Mononuclear cell (primary cell): Measurements from ENCODE around the gene MAEA. TPM values are rescaled to one million over a fixed set of nuclear protein-coding genes. Genes with fewer than 3 reads are reported as not detected.

Experiments used
- H3K27me3 ChIP-seq: 2 replicates; pipeline ENCODE4 v1.6.0; 2011; ENCODE audit warnings: low read length, control low read depth; ENCODE audit not compliant: insufficient read depth
- H3K4me1 ChIP-seq: 2 replicates; pipeline ENCODE4 v1.5.1; 2011; ENCODE audit warnings: mild to moderate bottlenecking, low read length, control low read depth; ENCODE audit not compliant: insufficient read depth
- H3K4me3 ChIP-seq: 2 replicates; pipeline ENCODE4 v1.5.1; 2011; ENCODE audit warnings: mild to moderate bottlenecking, low read length, moderate library complexity
- H3K9me3 ChIP-seq: 2 replicates; pipeline ENCODE4 v1.5.1; 2011; ENCODE audit warnings: low read depth, mild to moderate bottlenecking, control low read depth, low read length
- total RNA-seq: library from RNA; depleted of rRNA; stranded (reverse); fragments of >200 nt; gene quantifications from one replicate; pipeline ENCODE4 v1.2.3, GENCODE V29; 2012

MAEA gene
- total RNA-seq: 33.8 TPM

GRCh38 chr4:1289207-1290164, at the start of gene MAEA:
MAEA (plus strand) TSS chr4:1289891; CDS start chr4:1289914, 23 bp downstream.
- Histone ChIP-seq H3K4me1 (peaks cover 49% of the 10 kb centered on the region), H3K4me3 (peak within 1 kb of the TSS; percentile 80), H3K27me3 (no peaks in the 10 kb centered on the region), H3K9me3 (no peaks in the 10 kb centered on the region)

- no peak overlapping the region for H3K4me3 ChIP-seq
- H3K9me3 ChIP-seq: no peaks in the 10 kb centered on the region
- no peaks in the 10 kb centered on the region for H3K27me3 ChIP-seq
- peaks cover 21% of the 10 kb centered on the region for H3K4me1 ChIP-seq
Measured at GRCh38 chr4:1239950-1240307, 49.8 kb upstream of the MAEA start.

GRCh38 chr4:1240721-1241465, 48.8 kb upstream of the MAEA start:
- Histone ChIP-seq H3K4me1 (peaks cover 30% of the 10 kb centered on the region), H3K9me3 (no peaks in the 10 kb centered on the region), H3K27me3 (no peaks in the 10 kb centered on the region), H3K4me3 (no peak overlapping the region)

GRCh38 chr4:1241466-1241935, 48.2 kb upstream of the MAEA start:
- H3K4me3 ChIP-seq: no peak overlapping the region
- H3K4me1 ChIP-seq: peaks cover 36% of the 10 kb centered on the region
- H3K9me3 ChIP-seq: no peaks in the 10 kb centered on the region
- H3K27me3 ChIP-seq: no peaks in the 10 kb centered on the region

- peaks cover 42% of the 10 kb centered on the region for H3K4me1 ChIP-seq
- H3K27me3 ChIP-seq: no peaks in the 10 kb centered on the region
- no peaks in the 10 kb centered on the region for H3K9me3 ChIP-seq
- no peak overlapping the region for H3K4me3 ChIP-seq
Measured at GRCh38 chr4:1241936-1242505, 47.7 kb upstream of the MAEA start.

GRCh38 chr4:1242506-1243450, 46.9 kb upstream of the MAEA start:
- H3K4me3 ChIP-seq: no peak overlapping the region
- H3K27me3 ChIP-seq: no peaks in the 10 kb centered on the region
- peaks cover 47% of the 10 kb centered on the region for H3K4me1 ChIP-seq
- H3K9me3 ChIP-seq: no peaks in the 10 kb centered on the region

- Histone ChIP-seq H3K27me3 (no peaks in the 10 kb centered on the region), H3K4me1 (peaks cover 47% of the 10 kb centered on the region), H3K9me3 (no peaks in the 10 kb centered on the region), H3K4me3 (no peak overlapping the region)
Measured at GRCh38 chr4:1243451-1244080, 46.1 kb upstream of the MAEA start.

- no peak overlapping the region for H3K4me3 ChIP-seq
- H3K4me1 ChIP-seq: peaks cover 47% of the 10 kb centered on the region
- no peaks in the 10 kb centered on the region for H3K27me3 ChIP-seq
- H3K9me3 ChIP-seq: no peaks in the 10 kb centered on the region
Measured at GRCh38 chr4:1244081-1244977, 45.4 kb upstream of the MAEA start.

GRCh38 chr4:1244978-1245471, 44.7 kb upstream of the MAEA start:
- no peaks in the 10 kb centered on the region for H3K9me3 ChIP-seq
- peaks cover 51% of the 10 kb centered on the region for H3K4me1 ChIP-seq
- H3K27me3 ChIP-seq: no peaks in the 10 kb centered on the region
- H3K4me3 ChIP-seq: no peak overlapping the region

GRCh38 chr4:1245481-1246051, 44.1 kb upstream of the MAEA start:
- Histone ChIP-seq H3K9me3 (no peaks in the 10 kb centered on the region), H3K4me1 (peaks cover 56% of the 10 kb centered on the region), H3K27me3 (no peaks in the 10 kb centered on the region), H3K4me3 (no peak overlapping the region)

GRCh38 chr4:1246111-1246881, 43.4 kb upstream of the MAEA start:
- Histone ChIP-seq H3K4me3 (no peak overlapping the region), H3K27me3 (no peaks in the 10 kb centered on the region), H3K9me3 (no peaks in the 10 kb centered on the region), H3K4me1 (peaks cover 64% of the 10 kb centered on the region)
